Activated CD8-positive, alpha-beta T cell treated with anti-CD3 and anti-CD28 coated beads, Interleukin-2, amount 10 ng/mL, durations not matched to agents 7 days and 5 days (primary cell): Measurements from ENCODE around the gene FXYD2. TPM values are rescaled to one million over a fixed set of nuclear protein-coding genes. Genes with fewer than 3 reads are reported as not detected.

Experiments
- ATAC-seq: fragments of 150-1000 bp; cut with Tn5 transposase; one replicate; pipeline ENCODE4 v1.10.0; 2021; ENCODE audit warnings: moderate library complexity
- CTCF ChIA-PET: fragments of 350-600 bp; sonication (Branson Sonifier 250); formaldehyde crosslinking; loops from one replicate; lab custom pipeline; 2021; ENCODE audit warnings: antibody characterized with exemption; lab: Charles Lee
- POLR2A ChIA-PET: fragments of 350-600 bp; sonication (Branson Sonifier 250); formaldehyde crosslinking; loops from one replicate; lab custom pipeline; 2021; ENCODE audit warnings: antibody characterized with exemption; lab: Charles Lee
- DNase-seq: peaks from one replicate; pipeline ENCODE4 v3.0.0-alpha.2; 2020
- H3K27ac Mint-ChIP-seq: one replicate; pipeline ENCODE4 v1.8.0; 2021; ENCODE audit warnings: mild to moderate bottlenecking, mixed read lengths
- H3K27me3 Mint-ChIP-seq: one replicate; pipeline ENCODE4 v1.8.0; 2021; ENCODE audit warnings: low read depth, mixed read lengths
- H3K36me3 Mint-ChIP-seq: one replicate; pipeline ENCODE4 v1.8.0; 2021; ENCODE audit warnings: low read depth, mixed read lengths
- H3K4me1 Mint-ChIP-seq: one replicate; pipeline ENCODE4 v1.8.0; 2021; ENCODE audit warnings: low read depth, mixed read lengths
- H3K4me3 Mint-ChIP-seq: one replicate; pipeline ENCODE4 v1.8.0; 2021; ENCODE audit warnings: mild to moderate bottlenecking, mixed read lengths
- H3K9me3 Mint-ChIP-seq: one replicate; pipeline ENCODE4 v1.8.0; 2022; ENCODE audit warnings: mixed read lengths; ENCODE audit not compliant: insufficient read depth
- total RNA-seq, 2 experiments: library from RNA; stranded (reverse); gene quantifications; one replicate each; pipeline ENCODE4 v1.2.3, GENCODE V29; 2021

FXYD2 gene
- total RNA-seq, 2 experiments from 2014 or later, result 22.5 to 24.3 TPM

DNA sequence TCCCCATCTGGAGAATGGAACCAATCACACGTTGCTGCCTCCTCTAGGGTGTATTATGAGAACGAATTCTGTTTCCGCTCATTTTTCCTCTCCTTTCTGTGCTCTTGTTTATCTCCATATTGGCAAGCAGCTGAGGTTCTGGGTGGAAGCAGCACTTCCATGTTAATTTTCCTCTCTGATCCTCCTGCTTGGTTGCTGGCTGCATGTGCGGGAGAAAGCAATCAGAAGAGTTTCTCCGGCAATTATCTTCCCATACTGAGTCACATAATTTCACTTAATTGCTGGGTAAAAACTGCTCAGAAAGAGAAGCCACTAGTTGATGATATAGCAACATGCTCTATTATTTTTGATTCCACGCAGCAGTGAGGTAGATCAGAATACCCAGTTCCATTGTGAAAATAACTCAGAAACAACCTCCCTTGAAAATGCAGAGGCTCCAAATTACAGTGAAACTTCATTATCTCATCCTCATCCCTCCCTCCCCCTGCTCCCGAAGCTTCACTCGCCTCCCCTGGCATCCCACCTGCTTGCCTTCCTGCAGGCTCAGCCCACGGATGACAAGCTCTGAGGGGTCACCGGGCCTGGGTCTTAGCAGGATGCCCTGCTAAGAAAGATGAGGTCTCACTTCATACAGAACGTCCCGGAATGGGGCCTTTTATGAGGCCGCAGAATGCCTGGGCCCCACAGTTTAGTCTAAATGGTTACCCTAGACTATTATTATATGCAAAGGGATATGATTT is 31.5 kb upstream of the FXYD2 start:
- Mint-ChIP-seq H3K27me3 (peaks cover 21% of the 10 kb centered on the region), H3K27ac (no peak overlapping the region), H3K4me3 (no peak overlapping the region), H3K9me3 (peaks cover 8% of the 10 kb centered on the region), H3K36me3 (no peaks in the 10 kb centered on the region), H3K4me1 (peaks cover 5% of the 10 kb centered on the region)
- ATAC-seq, result no peak
- POLR2A ChIA-PET, result interaction anchor here (0.7 kb wide), 1 partner anchor 249 kb away, joined by 3 read pairs; no protein-coding TSS in a partner anchor
- DNase-seq, result no peak
- CTCF ChIA-PET, result interaction anchor here (8.0 kb wide), 1 partner anchor 90 kb away, joined by 51 read pairs; no protein-coding TSS in a partner anchor

DNA sequence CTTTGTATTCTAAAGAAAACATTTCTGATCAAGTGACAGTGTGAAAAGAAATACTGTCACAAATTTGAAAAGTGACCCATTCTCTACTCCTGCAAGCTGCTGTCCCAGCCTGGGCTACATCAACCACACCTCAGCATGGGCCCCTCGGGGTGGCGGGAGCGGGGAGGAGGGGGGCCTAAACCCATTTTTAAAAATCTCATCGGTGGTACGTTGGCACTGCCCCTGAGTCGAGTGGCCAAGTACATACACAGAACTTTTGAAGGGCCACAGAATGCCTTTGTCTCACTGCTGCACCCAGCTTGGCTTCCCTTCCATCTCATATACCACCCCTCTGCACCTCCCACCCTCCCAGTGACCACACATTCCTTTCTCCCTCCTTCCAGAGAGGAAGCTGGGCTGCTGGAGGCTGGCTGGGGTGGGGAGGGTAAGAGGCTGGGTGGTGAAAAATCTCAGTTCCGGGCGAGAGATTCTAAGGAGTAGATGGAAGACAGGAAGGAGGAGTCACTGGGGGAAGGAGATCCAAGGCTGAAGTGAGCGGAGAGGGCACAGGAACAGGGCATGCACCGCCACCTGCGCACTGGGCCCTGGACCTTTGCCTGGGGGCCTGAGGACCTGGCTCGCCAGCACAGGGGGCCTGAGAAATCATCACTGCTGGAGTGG is 30.8 kb upstream of the FXYD2 start:
- CTCF ChIA-PET, result interaction anchor here (0.7 to 8.0 kb wide), 3 partner anchors 18 to 198 kb away, joined by 3 to 51 read pairs (median 3); no protein-coding TSS in a partner anchor
- POLR2A ChIA-PET, result interaction anchor here (0.7 kb wide), 1 partner anchor 248 kb away, joined by 3 read pairs; no protein-coding TSS in a partner anchor
- Mint-ChIP-seq H3K9me3 (peaks cover 8% of the 10 kb centered on the region), H3K27me3 (peaks cover 21% of the 10 kb centered on the region), H3K36me3 (no peaks in the 10 kb centered on the region), H3K4me3 (no peak overlapping the region), H3K4me1 (peaks cover 1% of the 10 kb centered on the region), H3K27ac (no peak overlapping the region)
- DNase-seq (no peak), ATAC-seq (no peak)

DNA sequence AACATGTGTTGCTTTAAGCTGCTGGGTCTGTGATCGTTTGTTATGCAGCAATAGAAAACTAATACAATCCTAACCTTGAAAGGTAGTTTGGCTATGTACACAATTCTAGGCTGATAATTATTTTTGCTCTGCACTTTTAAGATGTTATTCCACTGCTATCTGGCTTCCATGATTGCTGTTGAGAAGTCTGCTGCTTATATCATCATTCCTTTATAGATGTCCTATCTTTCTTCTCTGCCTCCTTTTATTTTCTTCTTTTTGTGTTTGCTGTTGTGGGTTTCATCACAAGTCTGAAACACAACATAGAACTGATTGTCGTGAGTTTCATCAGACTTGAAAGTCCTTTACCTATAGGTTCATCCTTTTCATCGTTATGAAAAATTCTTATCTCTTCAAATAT is 27.8 kb upstream of the FXYD2 start:
- Mint-ChIP-seq H3K27me3 (peaks cover 23% of the 10 kb centered on the region), H3K36me3 (no peaks in the 10 kb centered on the region), H3K27ac (no peak overlapping the region), H3K4me3 (no peak overlapping the region), H3K4me1 (peaks cover 9% of the 10 kb centered on the region), H3K9me3 (peaks cover 8% of the 10 kb centered on the region)
- ChIA-PET CTCF (interaction anchor here (0.6 to 8.0 kb wide), 4 partner anchors 10 to 201 kb away, joined by 3 to 51 read pairs (median 5); no protein-coding TSS in a partner anchor), POLR2A (no interaction called here)
- no peak for DNase-seq
- no peak for ATAC-seq

DNA sequence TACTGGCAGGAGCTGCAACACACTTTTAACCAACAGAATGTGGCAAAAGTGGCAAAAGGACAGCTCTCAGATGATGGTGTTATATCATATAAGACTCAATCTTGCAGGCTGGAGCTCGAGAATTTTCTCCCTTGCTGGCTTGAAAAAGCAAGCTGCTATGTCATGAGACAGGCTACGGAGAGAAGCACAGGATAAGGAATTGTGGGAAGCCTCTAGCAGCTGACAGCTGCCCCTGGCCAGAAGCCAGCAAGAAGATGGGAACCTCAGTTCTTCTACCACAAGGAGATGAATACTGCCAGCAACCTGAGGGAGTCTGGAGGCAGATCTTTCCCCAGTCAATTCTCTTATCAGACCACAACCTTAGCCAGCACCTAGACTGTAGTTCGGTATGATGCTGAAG is 27.3 kb upstream of the FXYD2 start:
- Mint-ChIP-seq H3K9me3 (peaks cover 8% of the 10 kb centered on the region), H3K4me1 (peaks cover 9% of the 10 kb centered on the region), H3K27me3 (peaks cover 24% of the 10 kb centered on the region), H3K36me3 (no peaks in the 10 kb centered on the region), H3K4me3 (no peak overlapping the region), H3K27ac (no peak overlapping the region)
- no peak for DNase-seq
- POLR2A ChIA-PET, result no interaction called here
- CTCF ChIA-PET, result interaction anchor here (0.6 to 8.0 kb wide), 4 partner anchors 11 to 202 kb away, joined by 3 to 51 read pairs (median 5); no protein-coding TSS in a partner anchor
- no peak for ATAC-seq

DNA sequence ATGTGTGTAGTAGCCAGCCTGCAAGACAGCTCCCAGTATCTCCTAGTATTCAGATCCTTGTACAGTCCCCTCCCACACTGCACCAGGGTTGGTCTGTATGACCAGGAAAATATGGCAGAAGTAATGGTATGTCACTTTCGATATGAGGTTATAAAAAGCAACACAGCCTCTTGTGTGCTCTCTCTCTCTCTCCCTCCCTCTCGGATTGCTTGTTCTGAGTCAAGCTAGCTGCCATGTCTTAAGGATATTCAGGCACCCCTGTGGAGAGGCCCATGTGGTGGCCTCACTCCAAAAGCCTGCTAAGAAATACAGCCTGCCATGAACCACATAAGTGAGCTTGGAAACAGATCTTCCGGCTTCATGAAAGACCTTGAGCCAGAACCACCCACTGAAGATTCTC is 26.6 kb upstream of the FXYD2 start:
- no peak for ATAC-seq
- POLR2A ChIA-PET, result no interaction called here
- Mint-ChIP-seq H3K4me3 (no peak overlapping the region), H3K9me3 (peaks cover 8% of the 10 kb centered on the region), H3K4me1 (peaks cover 9% of the 10 kb centered on the region), H3K36me3 (no peaks in the 10 kb centered on the region), H3K27me3 (peaks cover 26% of the 10 kb centered on the region), H3K27ac (no peak overlapping the region)
- DNase-seq, result no peak
- CTCF ChIA-PET, result interaction anchor here (1.5 to 8.0 kb wide), 2 partner anchors 53 to 95 kb away, joined by 5 to 51 read pairs; no protein-coding TSS in a partner anchor

DNA sequence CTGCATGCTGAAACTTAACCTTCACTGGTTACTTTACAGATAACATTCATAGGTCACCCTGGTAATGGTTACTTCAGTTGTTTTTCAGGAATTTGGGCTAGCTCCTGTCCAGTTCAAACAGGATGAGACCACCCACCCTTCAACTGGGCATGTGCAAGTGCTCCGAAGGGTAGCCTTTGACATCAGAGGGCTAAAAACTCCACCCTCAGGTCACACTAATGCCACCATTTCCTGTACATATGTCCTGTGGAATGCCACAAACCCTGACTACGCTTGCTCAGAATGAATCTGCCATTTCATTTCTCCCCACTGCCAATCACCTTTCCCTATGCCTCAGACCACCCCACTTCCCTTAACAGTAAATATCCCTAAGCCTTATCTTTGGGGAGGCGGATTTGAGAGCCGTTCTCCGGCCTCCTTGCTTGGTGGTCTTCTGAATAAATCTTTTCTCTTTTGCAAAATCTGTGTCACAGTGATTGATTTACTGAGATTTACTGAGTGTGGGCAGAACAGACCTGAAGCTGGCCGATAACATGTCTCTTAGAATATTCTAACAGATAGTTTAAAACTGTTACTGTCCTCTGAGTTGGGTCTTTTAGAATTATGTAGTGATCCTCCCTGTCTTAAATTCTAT is 25.4 kb upstream of the FXYD2 start:
- Mint-ChIP-seq H3K4me3 (no peak overlapping the region), H3K36me3 (no peaks in the 10 kb centered on the region), H3K9me3 (peaks cover 8% of the 10 kb centered on the region), H3K27me3 (peaks cover 26% of the 10 kb centered on the region), H3K4me1 (peaks cover 9% of the 10 kb centered on the region), H3K27ac (no peak overlapping the region)
- DNase-seq, result peak; percentile 22
- CTCF ChIA-PET, result interaction anchor here (1.1 to 8.0 kb wide), 4 partner anchors 11 to 203 kb away, joined by 3 to 51 read pairs (median 5); no protein-coding TSS in a partner anchor
- no peak for ATAC-seq
- POLR2A ChIA-PET, result no interaction called here

DNA sequence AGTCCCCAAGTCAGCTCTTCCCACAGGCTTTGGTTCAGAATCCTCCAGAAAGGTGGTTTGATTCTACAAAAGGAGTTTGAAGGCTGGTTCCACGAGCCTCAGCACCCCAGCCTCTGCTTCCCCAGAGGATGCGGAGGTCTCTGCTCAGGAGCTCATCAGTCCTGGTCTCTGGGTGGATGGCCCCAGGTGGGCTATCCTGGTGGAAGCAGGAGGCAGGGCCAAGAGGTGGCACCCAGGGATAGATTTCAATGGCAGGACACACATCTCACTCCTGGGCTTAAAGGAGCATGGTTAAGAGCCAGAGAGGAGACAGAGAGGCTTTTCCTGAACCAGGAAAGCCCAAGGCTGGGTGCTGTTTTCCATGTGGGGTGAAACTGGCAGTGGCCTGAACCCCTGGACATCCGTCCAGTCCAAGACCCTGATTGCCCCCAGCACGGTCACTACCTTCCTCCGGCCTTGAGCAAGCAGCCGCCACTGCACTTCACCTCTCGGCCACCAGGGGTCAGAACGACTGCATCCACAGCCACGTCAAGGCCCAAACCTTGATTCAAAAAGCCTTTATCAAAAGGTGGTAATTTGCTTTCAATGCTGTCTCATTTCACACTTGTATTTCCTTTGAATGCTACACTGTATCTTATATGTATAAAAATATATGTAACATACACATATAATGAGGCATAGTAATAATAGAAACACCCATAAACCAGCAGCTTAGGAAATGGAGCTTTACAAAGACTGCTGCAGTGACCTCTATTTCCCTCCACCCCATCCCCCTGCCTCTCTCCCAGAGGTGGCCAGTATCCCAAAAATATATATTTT is 19.3 kb upstream of the FXYD2 start:
- Mint-ChIP-seq H3K36me3 (no peaks in the 10 kb centered on the region), H3K27ac (no peak overlapping the region), H3K4me1 (peaks cover 7% of the 10 kb centered on the region), H3K27me3 (peaks cover 11% of the 10 kb centered on the region), H3K4me3 (no peak overlapping the region), H3K9me3 (no peaks in the 10 kb centered on the region)
- ChIA-PET POLR2A (no interaction called here), CTCF (interaction anchor here (0.6 to 8.9 kb wide), 34 partner anchors 11 to 327 kb away, joined by 3 to 212 read pairs (median 3); partner anchors contain the start of genes FXYD2 and IL10RA)
- DNase-seq (peak; percentile 90), ATAC-seq (peak; percentile 85)

DNA sequence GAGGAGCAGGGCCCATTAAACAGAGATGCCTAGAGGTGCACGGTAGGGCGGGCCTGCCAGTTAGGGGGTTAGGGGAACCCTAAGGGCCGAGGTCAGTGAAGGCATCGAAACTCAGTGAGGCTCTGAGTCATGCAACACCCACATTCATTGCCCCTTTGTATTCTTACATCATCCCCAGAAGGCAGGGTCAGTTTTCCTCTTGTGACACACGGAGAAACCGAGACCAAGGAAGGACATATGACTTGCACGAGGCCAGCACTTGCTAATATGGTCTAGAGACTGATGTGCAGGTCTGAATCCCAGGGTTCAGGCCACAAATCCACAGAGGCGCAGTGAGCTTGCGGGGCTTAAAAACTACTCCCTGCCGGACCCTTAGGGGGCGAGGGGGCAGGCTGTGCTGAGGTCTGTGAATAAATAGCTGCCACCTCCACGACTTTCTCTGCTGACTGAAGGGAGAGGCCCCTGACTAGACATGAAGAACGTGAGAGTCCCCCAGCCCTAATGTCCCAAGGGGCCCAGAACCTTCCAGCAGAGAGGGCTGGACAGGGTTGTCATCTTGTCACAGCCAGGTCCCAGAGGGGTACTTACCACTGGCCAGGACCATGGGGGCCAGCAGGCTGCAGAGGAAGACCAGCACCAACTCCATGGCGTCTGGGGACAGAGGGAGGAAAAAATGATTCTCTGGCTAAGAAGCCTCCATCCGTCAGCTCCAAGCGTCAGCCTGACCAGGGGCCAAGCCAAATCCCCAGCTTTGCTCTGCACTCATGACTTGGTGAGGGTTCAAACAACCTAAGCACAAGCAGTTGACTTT is 17.8 kb upstream of the FXYD2 start:
- CTCF ChIA-PET, result interaction anchor here (0.9 to 8.9 kb wide), 19 partner anchors 9 to 211 kb away, joined by 3 to 212 read pairs (median 4); partner anchors contain the start of genes FXYD2 and IL10RA
- Mint-ChIP-seq H3K9me3 (no peaks in the 10 kb centered on the region), H3K27ac (no peak overlapping the region), H3K4me1 (peaks cover 22% of the 10 kb centered on the region), H3K27me3 (peaks cover 17% of the 10 kb centered on the region), H3K4me3 (no peak overlapping the region), H3K36me3 (no peaks in the 10 kb centered on the region)
- ATAC-seq (no peak), DNase-seq (peak; percentile 20)
- POLR2A ChIA-PET, result interaction anchor here (1.0 kb wide), 1 partner anchor 104 kb away, joined by 6 read pairs; no protein-coding TSS in a partner anchor

DNA sequence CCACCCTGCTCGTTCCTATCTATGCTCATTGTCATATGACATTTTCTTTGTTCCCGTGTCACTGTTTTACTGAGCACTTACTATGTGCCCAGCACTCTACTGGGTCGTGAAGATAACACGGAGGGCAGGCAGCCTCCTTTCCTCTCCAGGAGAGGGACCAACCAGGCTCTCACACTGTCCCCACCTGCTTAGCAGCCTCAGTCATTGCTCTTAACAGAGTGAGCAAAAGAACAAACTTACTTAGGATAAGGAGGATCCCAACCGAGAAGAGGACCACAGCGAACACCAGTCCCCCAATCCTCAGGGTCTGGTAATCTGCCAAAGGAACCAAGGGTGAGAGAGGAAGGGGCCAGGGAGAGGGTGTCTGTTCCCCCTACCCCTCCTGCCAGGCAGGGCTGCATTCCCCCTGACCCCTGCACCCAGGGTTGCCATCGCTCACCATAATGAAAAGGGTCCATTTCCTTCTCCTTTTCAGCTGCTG is 17.0 kb upstream of the FXYD2 start:
- ATAC-seq, result no peak
- CTCF ChIA-PET, result interaction anchor here (1.4 to 8.9 kb wide), 9 partner anchors 9 to 212 kb away, joined by 4 to 212 read pairs (median 21); partner anchors contain the start of gene FXYD2
- DNase-seq, result no peak
- Mint-ChIP-seq H3K27ac (peak overlapping the region; percentile 26), H3K9me3 (no peaks in the 10 kb centered on the region), H3K27me3 (peaks cover 13% of the 10 kb centered on the region), H3K36me3 (no peaks in the 10 kb centered on the region), H3K4me1 (peaks cover 25% of the 10 kb centered on the region), H3K4me3 (no peak overlapping the region)
- POLR2A ChIA-PET, result no interaction called here
